HG03469 (cell line): ENCODE results near the gene SLC18A3.

Experiments used
- ATAC-seq: cut with Tn5 transposase; IDR thresholded peaks from one replicate; pipeline ENCODE4 v1.9.1; 2021; ENCODE audit warnings: mild to moderate bottlenecking, moderate library complexity, moderate number of reproducible peaks; ENCODE audit not compliant: unreplicated experiment

The SLC18A3 gene

DNA sequence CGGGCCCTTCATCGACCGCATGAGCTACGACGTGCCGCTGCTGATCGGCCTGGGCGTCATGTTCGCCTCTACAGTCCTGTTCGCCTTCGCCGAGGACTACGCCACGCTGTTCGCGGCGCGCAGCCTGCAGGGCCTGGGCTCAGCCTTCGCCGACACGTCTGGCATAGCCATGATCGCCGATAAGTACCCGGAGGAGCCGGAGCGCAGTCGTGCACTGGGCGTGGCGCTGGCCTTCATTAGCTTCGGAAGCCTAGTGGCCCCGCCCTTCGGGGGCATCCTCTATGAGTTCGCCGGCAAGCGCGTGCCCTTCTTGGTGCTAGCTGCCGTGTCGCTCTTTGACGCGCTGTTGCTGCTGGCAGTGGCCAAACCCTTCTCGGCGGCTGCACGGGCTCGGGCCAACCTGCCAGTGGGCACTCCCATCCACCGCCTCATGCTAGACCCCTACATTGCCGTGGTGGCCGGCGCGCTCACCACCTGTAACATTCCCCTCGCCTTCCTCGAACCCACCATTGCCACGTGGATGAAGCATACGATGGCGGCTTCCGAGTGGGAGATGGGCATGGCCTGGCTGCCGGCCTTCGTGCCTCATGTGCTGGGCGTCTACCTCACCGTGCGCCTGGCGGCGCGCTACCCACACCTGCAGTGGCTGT lies 1.2 kb downstream of the SLC18A3 start:
- no peak for ATAC-seq

- ATAC-seq = no peak
Observed at GRCh38 chr10:49611816-49612512, 1.9 kb downstream of the SLC18A3 start.

- no peak for ATAC-seq
Observed at GRCh38 chr10:49612513-49613164, 2.5 kb downstream of the SLC18A3 start.

DNA sequence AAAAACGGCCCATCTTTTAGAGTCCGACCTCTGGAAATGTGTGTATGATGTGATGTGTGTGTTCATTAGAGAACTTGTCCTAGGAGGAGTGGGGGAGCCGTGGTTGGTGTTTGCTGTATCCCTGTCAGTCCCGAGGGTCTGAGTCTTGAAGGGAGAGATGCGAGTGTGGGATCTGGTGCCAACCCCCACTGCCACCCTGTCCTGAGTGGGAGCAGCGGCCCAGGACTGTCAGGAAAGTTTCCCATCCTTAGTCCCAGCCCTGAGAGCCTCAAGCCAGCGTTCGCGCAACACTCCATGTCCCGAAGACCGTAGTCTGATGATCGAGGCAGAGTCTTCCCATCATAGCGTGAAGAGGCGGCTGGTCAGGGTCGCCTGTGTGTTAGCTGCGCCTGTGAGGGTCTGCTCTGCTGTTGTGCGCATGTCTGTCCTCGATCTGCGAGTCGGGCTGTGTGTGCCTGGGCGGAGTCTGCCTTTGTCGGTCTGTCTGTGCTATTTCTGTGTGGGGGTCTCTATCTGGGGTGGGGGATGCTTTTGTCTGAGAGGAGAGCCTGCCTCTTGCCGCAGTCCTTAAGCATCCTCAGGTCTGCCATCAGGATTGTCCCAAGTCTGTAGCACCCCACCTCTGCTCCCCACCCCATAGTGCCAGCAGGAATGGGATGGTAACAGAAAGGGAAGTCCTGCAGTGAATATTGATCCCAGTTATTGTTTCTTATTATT lies 3.2 kb downstream of the SLC18A3 start:
- ATAC-seq = no peak

DNA sequence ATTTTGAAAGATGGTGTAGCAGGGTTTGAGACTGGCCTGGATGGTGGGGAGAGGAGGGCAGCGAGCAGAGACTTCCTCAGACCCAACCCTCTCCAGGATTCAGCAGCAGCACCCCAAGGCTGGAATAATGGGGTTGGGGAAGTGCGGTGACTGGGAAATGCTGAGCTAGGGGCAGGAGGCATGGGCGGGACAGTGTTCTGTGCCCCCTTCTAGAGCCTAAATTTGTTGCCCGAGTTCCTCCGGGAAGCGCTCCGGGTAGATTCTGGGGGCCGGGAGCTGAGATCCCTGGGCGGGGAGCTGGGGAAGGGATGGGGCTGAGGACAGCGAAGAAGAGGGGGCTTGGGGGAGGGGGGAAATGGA lies 3.8 kb downstream of the SLC18A3 start, which contains the start of gene CHAT:
Gene CHAT, plus strand, starts transcription at position 156 of the 360 bp plus-strand sequence. Its CDS starts 153 bp downstream, at position 309.
- ATAC-seq = no peak

- ATAC-seq = no peak
Observed at GRCh38 chr10:49614242-49615198, 4.4 kb downstream of the SLC18A3 start.

- no peak for ATAC-seq
Observed at GRCh38 chr10:49615213-49615612, 5.1 kb downstream of the SLC18A3 start.

DNA sequence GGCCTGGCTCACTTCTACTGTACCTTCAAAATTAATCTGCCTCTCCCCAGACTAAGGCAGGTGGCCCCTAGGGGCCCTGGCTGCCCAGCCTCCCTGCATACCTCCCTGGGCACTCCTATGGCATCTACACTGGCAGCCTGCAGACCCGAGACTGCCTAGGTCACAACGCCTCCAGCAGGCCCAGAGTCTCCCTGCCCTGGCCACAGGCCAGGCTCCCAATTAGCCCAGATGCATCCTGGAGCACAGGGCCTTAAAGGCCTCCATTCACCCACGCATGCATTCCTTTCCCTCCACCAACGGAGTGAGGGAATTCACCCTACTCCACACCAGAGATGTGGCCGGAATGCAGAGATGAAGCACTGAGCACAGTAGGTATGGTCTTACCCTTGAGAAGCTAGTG lies 5.6 kb downstream of the SLC18A3 start:
- no peak for ATAC-seq

- no peak for ATAC-seq
Observed at GRCh38 chr10:49616421-49617101, 6.5 kb downstream of the SLC18A3 start.

DNA sequence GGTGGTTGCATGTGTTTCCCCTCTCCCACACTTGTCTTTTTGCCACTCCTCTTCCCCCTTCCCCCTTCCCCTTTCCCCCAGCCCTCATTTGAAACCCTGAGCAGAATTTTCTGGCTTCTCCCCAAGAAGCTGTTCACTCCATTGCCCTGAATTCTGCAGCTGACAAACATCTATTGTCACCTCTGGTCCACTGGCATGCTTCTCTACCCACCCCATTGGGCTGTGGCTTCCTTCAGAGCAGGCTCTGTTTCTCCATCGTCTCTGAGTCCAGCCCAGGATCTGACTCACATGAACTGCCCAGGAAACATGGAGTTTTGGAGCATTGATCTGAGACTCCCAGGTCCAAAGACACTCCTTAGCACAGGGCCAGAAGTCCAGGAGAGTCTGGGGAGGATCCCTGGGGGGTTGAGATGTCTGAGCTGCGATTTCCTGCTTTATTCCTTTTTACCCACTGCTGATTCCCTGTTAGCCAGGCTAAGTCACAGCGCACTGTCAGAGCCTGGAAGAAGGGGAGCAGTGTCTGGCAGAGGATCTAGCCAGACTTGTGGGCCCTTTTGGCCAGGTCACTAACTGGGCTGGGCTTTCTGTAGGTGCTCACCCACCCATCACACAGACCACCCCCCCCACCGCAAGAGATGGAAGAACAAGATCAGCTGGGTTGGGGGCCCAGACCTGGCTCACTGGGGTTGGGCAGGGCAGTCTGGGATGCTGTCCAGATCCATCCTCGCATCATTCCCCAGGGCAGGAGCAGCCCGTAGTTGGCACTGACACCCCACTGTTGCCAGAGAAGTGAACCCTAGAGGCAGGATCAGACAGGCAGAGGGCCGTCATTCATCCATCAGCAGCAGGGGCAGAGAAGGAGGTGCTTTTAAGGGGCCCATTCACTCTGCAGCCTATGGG lies 7.3 kb downstream of the SLC18A3 start:
- ATAC-seq = no peak

DNA sequence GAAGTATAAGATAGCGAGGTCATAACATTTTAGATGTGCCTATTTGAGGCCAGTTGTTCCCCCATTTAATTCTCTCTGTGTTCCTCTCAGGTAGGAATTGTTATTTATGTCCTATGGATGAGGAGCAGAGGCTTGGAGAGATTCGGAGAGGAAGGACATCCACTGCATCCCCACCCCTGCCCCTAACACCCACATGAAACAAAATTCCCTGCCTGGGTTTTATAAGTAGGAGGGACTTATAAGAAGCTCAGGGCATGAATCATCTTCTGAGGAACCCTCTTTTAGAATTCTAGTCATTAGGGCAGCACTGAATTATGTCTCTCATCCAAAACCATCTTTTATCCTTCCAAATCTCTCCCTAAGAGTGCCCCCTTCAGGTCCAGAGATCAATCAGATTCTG lies 8.7 kb downstream of the SLC18A3 start:
- no peak for ATAC-seq

- ATAC-seq = no peak
Observed at GRCh38 chr10:49619613-49620012, 9.5 kb downstream of the SLC18A3 start.

DNA sequence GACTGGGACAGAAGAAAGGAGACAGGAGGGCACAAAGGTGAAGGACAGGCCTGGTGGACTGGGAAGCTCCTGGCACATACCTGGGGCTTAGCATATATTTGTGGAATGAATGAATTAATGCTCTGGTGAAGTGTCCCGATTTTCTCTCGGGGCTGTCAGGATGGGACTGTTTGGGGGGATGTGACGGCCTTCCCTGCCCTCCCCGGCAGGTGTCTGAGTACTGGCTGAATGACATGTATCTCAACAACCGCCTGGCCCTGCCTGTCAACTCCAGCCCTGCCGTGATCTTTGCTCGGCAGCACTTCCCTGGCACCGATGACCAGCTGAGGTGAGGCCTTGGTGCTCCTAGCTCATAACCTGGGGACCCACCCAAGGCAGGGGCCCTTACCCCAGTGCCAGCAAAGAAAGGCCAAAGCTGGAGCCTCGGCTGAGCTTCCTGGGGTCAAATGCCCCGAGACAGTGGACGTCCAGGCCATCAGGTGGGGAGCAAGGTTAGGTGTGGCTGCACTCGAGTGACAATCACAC lies 10.2 kb downstream of the SLC18A3 start:
- ATAC-seq = no peak

DNA sequence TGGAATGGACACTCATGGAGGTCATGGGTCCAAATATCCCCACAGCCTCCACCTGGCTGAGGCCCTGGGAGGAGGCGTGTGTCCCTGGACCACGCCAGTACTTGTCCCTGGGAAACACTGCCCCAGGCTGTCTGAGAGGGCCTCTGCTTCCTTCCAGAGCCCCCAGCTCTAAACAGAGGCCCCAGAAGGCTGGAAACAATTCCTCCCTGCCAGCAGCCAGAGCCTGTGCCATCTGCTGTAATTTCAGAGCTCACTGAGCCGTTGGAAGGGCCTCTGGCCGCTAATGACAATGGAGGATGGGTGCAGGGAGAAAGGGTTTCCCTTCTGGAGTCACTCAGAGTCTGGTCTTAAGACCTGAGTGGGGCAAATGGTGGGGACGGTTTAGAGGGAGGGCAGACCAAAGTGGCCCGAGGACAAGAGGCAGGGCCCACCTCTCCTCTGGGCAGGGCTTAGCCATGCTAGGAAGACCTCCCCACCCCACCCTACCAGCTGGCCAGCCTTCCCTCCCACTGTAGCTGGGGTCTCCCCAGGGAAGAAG lies 10.8 kb downstream of the SLC18A3 start:
- no peak for ATAC-seq

GRCh38 chr10:49621561-49621960 lies 11.5 kb downstream of the SLC18A3 start:
- ATAC-seq = no peak

GRCh38 chr10:49622426-49623425 lies 12.6 kb downstream of the SLC18A3 start:
- ATAC-seq = no peak

GRCh38 chr10:49624629-49625028 lies 14.5 kb downstream of the SLC18A3 start:
- ATAC-seq = no peak
